ES-I3 (cell line): Measurements from ENCODE around the gene G6PC3.

Experiments used
- H3K36me3 ChIP-seq: 2 replicates; pipeline ENCODE4 v1.6.1; 2013; ENCODE audit warnings: mild to moderate bottlenecking, low read length, control low read depth, moderate library complexity; ENCODE audit not compliant: insufficient read depth
- H3K4me1 ChIP-seq: 2 replicates; pipeline ENCODE4 v1.6.1; 2013; ENCODE audit warnings: mild to moderate bottlenecking, control low read depth, low read length; ENCODE audit not compliant: insufficient read depth
- H3K9ac ChIP-seq: 2 replicates; pipeline ENCODE4 v1.6.1; 2013; ENCODE audit warnings: low read depth, mild to moderate bottlenecking, low read length, moderate library complexity
- H3K9me3 ChIP-seq: 2 replicates; pipeline ENCODE4 v1.6.1; 2013; ENCODE audit warnings: mild to moderate bottlenecking, low read length, moderate library complexity; ENCODE audit not compliant: control insufficient read depth, insufficient read depth

Gene G6PC3

DNA sequence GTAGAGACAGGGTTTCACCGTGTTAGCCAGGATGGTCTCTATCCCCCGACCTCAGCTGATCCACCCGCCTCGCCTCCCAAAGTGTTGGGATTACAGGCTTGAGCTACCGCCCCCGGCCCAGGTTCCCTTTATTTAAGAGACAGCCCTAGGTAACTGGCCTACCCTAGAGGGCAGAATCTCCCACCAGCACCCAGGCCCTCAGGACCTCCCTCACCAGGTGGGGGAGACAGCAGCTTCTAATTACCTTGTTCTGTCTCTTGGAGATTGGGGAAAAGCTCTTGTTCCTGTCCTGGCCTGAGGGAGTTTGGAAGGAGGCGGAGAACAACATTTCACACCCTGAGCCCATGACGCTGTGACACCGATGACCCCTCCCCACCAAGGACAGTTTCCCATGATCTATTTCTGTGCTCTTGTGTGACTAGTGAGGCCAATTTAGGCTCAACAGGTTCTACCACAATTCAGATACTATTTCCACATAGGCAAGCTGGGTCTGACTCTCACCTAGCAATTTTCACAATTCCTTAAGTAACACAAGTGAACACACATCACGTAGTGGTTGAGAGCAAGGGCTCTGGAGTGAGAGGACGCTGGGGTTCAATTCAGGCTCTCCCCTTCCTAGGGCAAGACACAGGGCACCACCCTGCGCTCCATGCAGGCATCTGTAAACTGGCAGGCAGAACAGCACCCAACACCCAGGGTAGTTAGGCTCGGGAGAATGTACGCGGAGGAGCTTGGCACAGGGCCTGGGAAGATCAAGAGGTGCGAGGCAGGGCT lies 32.5 kb downstream of the G6PC3 start:
- Histone ChIP-seq H3K9me3 (no peaks in the 10 kb centered on the region), H3K4me1 (peaks cover 29% of the 10 kb centered on the region), H3K9ac (no peak overlapping the region), H3K36me3 (no peaks in the 10 kb centered on the region)

DNA sequence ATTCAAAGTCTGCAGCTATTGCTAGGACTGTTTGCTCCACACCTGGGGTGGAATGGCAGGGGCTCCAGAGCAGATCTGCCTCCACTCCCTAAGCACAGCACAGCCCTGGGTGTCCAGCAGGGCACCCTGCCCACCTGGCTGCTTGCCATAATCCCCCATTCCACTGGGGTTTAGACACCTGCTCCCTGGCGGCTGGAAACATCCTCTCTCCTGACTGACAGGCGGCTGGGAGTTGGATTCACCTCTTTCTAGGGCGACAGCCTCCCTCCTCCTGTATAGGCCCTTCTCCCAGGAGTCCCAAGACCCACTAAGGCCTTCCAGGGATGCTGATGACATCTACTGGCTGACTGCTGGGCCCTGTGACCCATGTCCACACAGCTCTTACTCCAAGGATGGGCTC lies 34.9 kb downstream of the G6PC3 start:
- Histone ChIP-seq H3K9ac (no peak overlapping the region), H3K4me1 (peaks cover 50% of the 10 kb centered on the region), H3K36me3 (no peaks in the 10 kb centered on the region), H3K9me3 (no peaks in the 10 kb centered on the region)

GRCh38 chr17:44105941-44106340 lies 35.4 kb downstream of the G6PC3 start:
- peaks cover 52% of the 10 kb centered on the region for H3K4me1 ChIP-seq
- no peak overlapping the region for H3K9ac ChIP-seq

DNA sequence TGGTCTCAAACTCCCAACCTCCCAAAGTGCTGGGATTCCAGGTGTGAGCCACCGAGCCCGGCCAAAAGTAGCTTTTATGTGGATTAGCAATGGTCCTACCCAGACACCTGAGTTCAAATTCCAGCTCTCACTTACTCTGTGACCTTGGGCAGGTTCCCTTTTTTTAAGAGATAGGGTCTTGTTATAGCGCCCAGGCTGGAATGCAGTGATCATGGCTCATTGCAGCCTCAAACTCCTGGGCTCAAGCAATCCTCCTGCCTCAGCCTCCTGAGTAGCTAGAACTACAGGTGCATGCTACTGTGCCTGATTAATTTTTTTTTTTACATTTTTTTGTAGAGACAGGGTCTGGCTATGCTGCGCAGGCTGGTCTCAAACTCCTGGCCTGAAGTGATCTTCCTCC lies 36.3 kb downstream of the G6PC3 start:
- Histone ChIP-seq H3K9ac (no peak overlapping the region), H3K4me1 (peaks cover 52% of the 10 kb centered on the region), H3K9me3 (no peaks in the 10 kb centered on the region), H3K36me3 (no peaks in the 10 kb centered on the region)

More at GRCh38 chr17:44105941-44106340, 35.4 kb downstream of the G6PC3 start:
- Histone ChIP-seq H3K36me3 (no peaks in the 10 kb centered on the region), H3K9me3 (no peaks in the 10 kb centered on the region)

GRCh38 chr17:44108440-44109311 lies 38.1 kb downstream of the G6PC3 start:
- no peaks in the 10 kb centered on the region for H3K9me3 ChIP-seq
- H3K4me1 ChIP-seq: peaks cover 45% of the 10 kb centered on the region
- no peaks in the 10 kb centered on the region for H3K36me3 ChIP-seq
- no peak overlapping the region for H3K9ac ChIP-seq

GRCh38 chr17:44109312-44109630 lies 38.7 kb downstream of the G6PC3 start:
- Histone ChIP-seq H3K36me3 (no peaks in the 10 kb centered on the region), H3K4me1 (peaks cover 45% of the 10 kb centered on the region), H3K9me3 (no peaks in the 10 kb centered on the region), H3K9ac (no peak overlapping the region)

- Histone ChIP-seq H3K4me1 (peaks cover 45% of the 10 kb centered on the region), H3K9ac (no peak overlapping the region), H3K9me3 (no peaks in the 10 kb centered on the region), H3K36me3 (no peaks in the 10 kb centered on the region)
Measured at GRCh38 chr17:44110011-44110686, 39.6 kb downstream of the G6PC3 start.

- peak overlapping the region; percentile 32; the same call in 1 of the 2 replicates for H3K9ac ChIP-seq
- H3K9me3 ChIP-seq: no peaks in the 10 kb centered on the region
- no peaks in the 10 kb centered on the region for H3K36me3 ChIP-seq
- H3K4me1 ChIP-seq: peaks cover 47% of the 10 kb centered on the region
Measured at GRCh38 chr17:44110823-44111633, 40.5 kb downstream of the G6PC3 start.

- Histone ChIP-seq H3K9ac (no peak overlapping the region; the same call in 1 of the 2 replicates), H3K4me1 (peaks cover 41% of the 10 kb centered on the region), H3K9me3 (no peaks in the 10 kb centered on the region), H3K36me3 (no peaks in the 10 kb centered on the region)
Measured at GRCh38 chr17:44111777-44112176, 41.2 kb downstream of the G6PC3 start.

- peaks cover 46% of the 10 kb centered on the region for H3K4me1 ChIP-seq
- H3K36me3 ChIP-seq: no peaks in the 10 kb centered on the region
- H3K9ac ChIP-seq: no peak overlapping the region
- H3K9me3 ChIP-seq: no peaks in the 10 kb centered on the region
Measured at GRCh38 chr17:44112284-44113280, 42.0 kb downstream of the G6PC3 start.

DNA sequence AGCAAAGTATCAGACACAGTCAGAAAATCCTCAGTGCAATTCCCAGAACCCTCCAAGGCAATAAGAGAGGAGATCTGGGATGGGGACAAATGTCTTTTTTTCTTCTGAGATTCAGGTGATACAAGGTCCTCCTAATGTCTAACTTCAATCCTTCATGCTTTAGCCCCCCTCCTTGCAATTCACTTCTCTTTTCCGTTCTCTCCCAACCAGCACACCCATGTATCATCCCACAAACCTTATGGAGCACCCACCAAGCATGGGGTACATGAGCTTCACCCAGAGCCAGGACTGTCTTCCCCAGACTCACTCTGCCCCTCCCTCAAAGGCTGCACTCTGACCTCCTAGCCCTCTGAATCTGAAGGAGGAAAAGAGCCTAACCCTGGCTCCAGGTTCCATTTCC lies 42.8 kb downstream of the G6PC3 start:
- Histone ChIP-seq H3K9me3 (no peaks in the 10 kb centered on the region), H3K9ac (no peak overlapping the region), H3K4me1 (peaks cover 45% of the 10 kb centered on the region), H3K36me3 (no peaks in the 10 kb centered on the region)

- peaks cover 46% of the 10 kb centered on the region for H3K4me1 ChIP-seq
- no peaks in the 10 kb centered on the region for H3K9me3 ChIP-seq
- no peaks in the 10 kb centered on the region for H3K36me3 ChIP-seq
- H3K9ac ChIP-seq: no peak overlapping the region
Measured at GRCh38 chr17:44113868-44114840, 43.6 kb downstream of the G6PC3 start.
